ENCODE measurements around the gene ANKFN1.

Gene ANKFN1

GRCh38 chr17:56449176-56449575 lies 295.9 kb downstream of the ANKFN1 start:
- DNase-seq = no peak

GRCh38 chr17:56451629-56452028 lies 298.4 kb downstream of the ANKFN1 start:
- no peak for DNase-seq

GRCh38 chr17:56452461-56452860 lies 299.2 kb downstream of the ANKFN1 start:
- no peak for DNase-seq

- no peak for DNase-seq
Observed at GRCh38 chr17:56457501-56457900, 304.2 kb downstream of the ANKFN1 start.

- no peak for DNase-seq
Observed at GRCh38 chr17:56465886-56466285, 312.6 kb downstream of the ANKFN1 start.

GRCh38 chr17:56468840-56469239 lies 315.6 kb downstream of the ANKFN1 start:
- DNase-seq = no peak

GRCh38 chr17:56471696-56472095 lies 318.4 kb downstream of the ANKFN1 start:
- no peak for DNase-seq

GRCh38 chr17:56475116-56475515 lies 321.8 kb downstream of the ANKFN1 start:
- no peak for DNase-seq

GRCh38 chr17:56478836-56479447 lies 325.7 kb downstream of the ANKFN1 start:
- no peak for DNase-seq

- DNase-seq = no peak
Observed at GRCh38 chr17:56480501-56480900, 327.2 kb downstream of the ANKFN1 start.

GRCh38 chr17:56481659-56482058 lies 328.4 kb downstream of the ANKFN1 start:
- DNase-seq = no peak

GRCh38 chr17:56482229-56482628 lies 329.0 kb downstream of the ANKFN1 start:
- DNase-seq = no peak

GRCh38 chr17:56486732-56487131 lies 333.5 kb downstream of the ANKFN1 start:
- DNase-seq = no peak

- no peak for DNase-seq
Observed at GRCh38 chr17:56488800-56489199, 335.5 kb downstream of the ANKFN1 start.

- no peak for DNase-seq
Observed at GRCh38 chr17:56489980-56490379, 336.7 kb downstream of the ANKFN1 start.

GRCh38 chr17:56495556-56495955 lies 342.3 kb downstream of the ANKFN1 start:
- DNase-seq = no peak

- DNase-seq = no peak
Observed at GRCh38 chr17:56497132-56497531, 343.9 kb downstream of the ANKFN1 start.

- DNase-seq = peak; percentile 35
Observed at GRCh38 chr17:56499799-56500388, 346.6 kb downstream of the ANKFN1 start.

GRCh38 chr17:56502120-56502654 lies 348.9 kb downstream of the ANKFN1 start:
- no peak for DNase-seq

GRCh38 chr17:56505154-56505756 lies 352.0 kb downstream of the ANKFN1 start:
- DNase-seq = no peak

- no peak for DNase-seq
Observed at GRCh38 chr17:56506349-56506748, 353.1 kb downstream of the ANKFN1 start.

- no peak for DNase-seq
Observed at GRCh38 chr17:56510554-56511342, 357.5 kb downstream of the ANKFN1 start.

GRCh38 chr17:56514264-56514663 lies 361.0 kb downstream of the ANKFN1 start:
- no peak for DNase-seq

GRCh38 chr17:56514899-56515298 lies 361.6 kb downstream of the ANKFN1 start:
- DNase-seq = no peak
